Measurements from ENCODE around the gene NELL1. TPM values are rescaled to one million over a fixed set of nuclear protein-coding genes. Genes with fewer than 3 reads are reported as not detected.

Gene NELL1
- total RNA-seq, 1 experiment from 2014 or later: not detected

DNA sequence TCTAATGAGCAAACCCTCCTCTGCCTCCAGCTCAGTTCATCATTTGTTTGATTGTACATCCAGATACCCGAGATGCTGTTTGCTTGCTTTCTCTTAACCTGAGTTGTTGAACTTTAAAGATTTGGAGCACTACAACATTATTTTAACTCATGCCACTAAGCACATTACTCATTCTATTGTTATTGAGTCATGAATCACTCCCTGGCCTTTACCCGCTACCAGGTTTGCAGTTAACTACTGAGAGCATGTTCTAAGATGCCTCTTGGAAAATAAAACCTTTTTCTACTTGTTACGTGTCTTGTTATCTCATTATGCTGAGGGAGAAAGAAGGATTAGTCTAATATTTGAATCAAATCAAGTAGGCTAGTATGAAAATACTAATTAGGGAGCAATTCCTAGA, 802.9 kb downstream of the NELL1 start:
- H3K4me2 ChIP-seq (ENCODE audit: low read length): no peak overlapping the region

DNA sequence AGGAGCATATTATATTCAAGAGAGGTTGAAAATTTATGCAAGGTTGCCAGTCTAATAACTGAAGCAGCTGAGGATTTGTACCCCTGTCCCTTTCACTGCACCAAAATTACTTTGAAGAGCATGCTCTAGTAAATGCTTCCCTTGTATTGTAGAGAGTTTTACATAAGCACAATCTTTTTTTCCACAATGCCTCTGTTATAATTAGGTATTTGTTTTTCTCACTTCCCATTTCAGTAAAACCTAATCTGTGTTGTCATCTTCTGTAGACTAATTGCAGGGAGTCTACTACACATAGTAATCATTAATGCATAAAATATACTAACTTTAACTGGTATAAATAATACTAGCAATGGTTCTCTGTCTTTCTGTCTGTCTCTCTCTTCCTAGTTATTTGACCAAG, 805.1 kb downstream of the NELL1 start:
- no peak overlapping the region for H3K4me2 ChIP-seq (ENCODE audit: low read length)
- intact Hi-C loops (cut with micrococcal nuclease): no loop called here
- H3K9me3 ChIP-seq (ENCODE audit: low read length): no peaks in the 10 kb centered on the region
- ATAC-seq: no peak
- H3K79me2 ChIP-seq (ENCODE audit: low read length): no peaks in the 10 kb centered on the region
- ChIA-PET POLR2A (ENCODE audit: unreplicated experiment) (no interaction called here), CTCF (no interaction called here)
- no peaks in the 10 kb centered on the region for H3K36me3 ChIP-seq (ENCODE audit: low read depth, low read length)
- H3K27ac ChIP-seq (ENCODE audit: low read length): no peak overlapping the region
- no peaks in the 10 kb centered on the region for H3K27me3 ChIP-seq (ENCODE audit: low read length)
- no peak overlapping the region for H3K4me3 ChIP-seq (ENCODE audit: low read length)
- no peak overlapping the region for H2AFZ ChIP-seq (ENCODE audit: low read length)
- no peak for TF ChIP-seq EZH2phosphoT487 (IDR thresholded peaks at IDR 0.05; ENCODE audit: borderline replicate concordance, low read length)
- DNase-seq: no peak
- H3K9ac ChIP-seq (ENCODE audit: low read length): no peak overlapping the region
- H3F3A ChIP-seq (ENCODE audit: low read length, unreplicated experiment): no peaks in the 10 kb centered on the region
- H3K4me1 ChIP-seq (ENCODE audit: insufficient read depth, low read length): no peaks in the 10 kb centered on the region
- no peaks in the 10 kb centered on the region for H3K9me2 ChIP-seq (replicated peaks; ENCODE audit: low read length)
- H4K20me1 ChIP-seq (ENCODE audit: low read length): no peaks in the 10 kb centered on the region
- no TSS peak for BruUV-seq (replicated peaks)

More for the DNA sequence above, 802.9 kb downstream of the NELL1 start:
- Histone ChIP-seq H3K9me3 (ENCODE audit: low read length) (no peaks in the 10 kb centered on the region), H4K20me1 (ENCODE audit: low read length) (no peaks in the 10 kb centered on the region), H3K79me2 (ENCODE audit: low read length) (no peaks in the 10 kb centered on the region), H3K36me3 (ENCODE audit: low read depth, low read length) (no peaks in the 10 kb centered on the region), H3K9me2 (replicated peaks; ENCODE audit: low read length) (no peaks in the 10 kb centered on the region), H3K27ac (ENCODE audit: low read length) (no peak overlapping the region), H3F3A (ENCODE audit: low read length, unreplicated experiment) (no peaks in the 10 kb centered on the region), H3K4me3 (ENCODE audit: low read length) (no peak overlapping the region), H3K4me1 (ENCODE audit: insufficient read depth, low read length) (no peaks in the 10 kb centered on the region), H2AFZ (ENCODE audit: low read length) (no peak overlapping the region), H3K27me3 (ENCODE audit: low read length) (no peaks in the 10 kb centered on the region), H3K9ac (ENCODE audit: low read length) (no peak overlapping the region)
- POLR2A ChIA-PET (ENCODE audit: unreplicated experiment): no interaction called here
- BruUV-seq (replicated peaks): no TSS peak
- DNase-seq (no peak), ATAC-seq (no peak)
- intact Hi-C loops (cut with micrococcal nuclease): no loop called here
- CTCF ChIA-PET: no interaction called here
- TF ChIP-seq CTCF (conservative IDR thresholded peaks at IDR 0.05; ENCODE audit: low read depth, low read length): no peak
- TF ChIP-seq EZH2 (IDR thresholded peaks at IDR 0.05; ENCODE audit: low read length, unreplicated experiment): no peak
- TF ChIP-seq EZH2phosphoT487 (IDR thresholded peaks at IDR 0.05; ENCODE audit: borderline replicate concordance, low read length): no peak

DNA sequence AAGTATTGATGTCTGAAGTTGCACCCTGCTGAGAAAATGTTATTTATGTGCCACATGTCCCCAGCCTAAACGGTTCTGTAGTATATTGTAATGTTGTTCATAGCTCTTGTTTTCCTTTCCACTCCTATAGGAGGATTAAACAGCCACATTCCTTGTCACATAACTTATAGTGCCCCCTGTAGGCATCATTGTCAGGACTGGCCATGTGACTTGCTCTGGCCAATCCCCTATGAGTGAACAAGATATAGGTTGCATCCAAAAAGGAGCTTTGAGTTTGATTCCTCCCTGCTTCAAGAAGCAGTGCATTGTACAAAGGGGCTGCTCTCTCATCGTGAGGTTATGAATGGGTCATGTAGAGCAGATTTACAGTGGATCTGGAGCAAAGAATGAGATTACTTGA, 805.9 kb downstream of the NELL1 start:
- H2AFZ ChIP-seq (ENCODE audit: low read length): no peak overlapping the region
- H3K4me1 ChIP-seq (ENCODE audit: insufficient read depth, low read length): no peaks in the 10 kb centered on the region
- no peak overlapping the region for H3K4me3 ChIP-seq (ENCODE audit: low read length)
- no peak for TF ChIP-seq CTCF (conservative IDR thresholded peaks at IDR 0.05; ENCODE audit: low read depth, low read length)
- no peak for TF ChIP-seq EZH2 (IDR thresholded peaks at IDR 0.05; ENCODE audit: low read length, unreplicated experiment)
- TF ChIP-seq EZH2phosphoT487 (IDR thresholded peaks at IDR 0.05; ENCODE audit: borderline replicate concordance, low read length): no peak
- no peaks in the 10 kb centered on the region for H3K79me2 ChIP-seq (ENCODE audit: low read length)
- ATAC-seq: no peak
- H3K9ac ChIP-seq (ENCODE audit: low read length): no peak overlapping the region
- H3K27me3 ChIP-seq (ENCODE audit: low read length): no peaks in the 10 kb centered on the region
- H3K27ac ChIP-seq (ENCODE audit: low read length): no peak overlapping the region
- H3K4me2 ChIP-seq (ENCODE audit: low read length): no peak overlapping the region
- no peaks in the 10 kb centered on the region for H3K9me2 ChIP-seq (replicated peaks; ENCODE audit: low read length)
- intact Hi-C loops (cut with micrococcal nuclease): no loop called here
- BruUV-seq (replicated peaks): no TSS peak
- no peak for DNase-seq
- no peaks in the 10 kb centered on the region for H3F3A ChIP-seq (ENCODE audit: low read length, unreplicated experiment)
- no peaks in the 10 kb centered on the region for H3K9me3 ChIP-seq (ENCODE audit: low read length)
- no peaks in the 10 kb centered on the region for H4K20me1 ChIP-seq (ENCODE audit: low read length)
- H3K36me3 ChIP-seq (ENCODE audit: low read depth, low read length): no peaks in the 10 kb centered on the region
- CTCF ChIA-PET: no interaction called here
- POLR2A ChIA-PET (ENCODE audit: unreplicated experiment): no interaction called here
